Jurkat, Clone E6-1 (cell line): Measurements from ENCODE around the gene DHRS2.

Experiments used
- DNase-seq: peaks from one replicate; pipeline ENCODE4 v3.0.0-alpha.2; 2011; ENCODE audit warnings: low read depth, low spot score
- H3K4me3 ChIP-seq: 2 replicates; pipeline ENCODE4 v1.5.1; 2011; ENCODE audit warnings: mild to moderate bottlenecking, low read length, control low read depth, moderate library complexity

DHRS2 gene

DNA sequence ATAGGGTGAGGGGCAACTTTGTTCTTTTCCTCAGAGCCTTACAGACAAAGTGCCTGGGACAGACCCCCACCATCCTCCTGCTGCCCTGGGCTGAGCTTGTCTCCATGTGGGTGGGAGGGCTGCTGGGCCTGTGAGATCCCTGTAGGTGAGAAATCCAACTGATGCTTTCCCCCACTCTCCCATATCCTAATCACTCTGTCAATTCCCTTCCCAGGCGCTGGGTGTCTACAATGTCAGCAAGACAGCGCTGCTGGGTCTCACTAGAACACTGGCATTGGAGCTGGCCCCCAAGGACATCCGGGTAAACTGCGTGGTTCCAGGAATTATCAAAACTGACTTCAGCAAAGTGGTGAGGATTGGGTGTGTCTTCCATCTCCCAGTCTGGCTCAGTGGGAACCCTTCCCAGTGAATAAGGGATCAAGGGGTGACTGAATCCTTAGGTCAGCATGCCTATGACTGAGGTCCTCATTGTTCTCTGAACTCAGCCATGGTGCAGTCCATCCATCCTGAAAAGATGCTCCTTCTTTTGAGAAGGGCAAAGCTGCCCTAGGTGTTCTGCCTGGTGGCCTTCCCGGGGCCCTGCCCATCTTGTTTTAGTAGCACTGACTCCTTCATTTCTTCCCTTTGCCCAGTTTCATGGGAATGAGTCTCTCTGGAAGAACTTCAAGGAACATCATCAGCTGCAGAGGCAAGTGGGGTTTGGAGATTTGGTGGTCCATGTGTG lies 8.2 kb downstream of the DHRS2 start:
- DNase-seq: no peak
- no peak overlapping the region for H3K4me3 ChIP-seq

DNA sequence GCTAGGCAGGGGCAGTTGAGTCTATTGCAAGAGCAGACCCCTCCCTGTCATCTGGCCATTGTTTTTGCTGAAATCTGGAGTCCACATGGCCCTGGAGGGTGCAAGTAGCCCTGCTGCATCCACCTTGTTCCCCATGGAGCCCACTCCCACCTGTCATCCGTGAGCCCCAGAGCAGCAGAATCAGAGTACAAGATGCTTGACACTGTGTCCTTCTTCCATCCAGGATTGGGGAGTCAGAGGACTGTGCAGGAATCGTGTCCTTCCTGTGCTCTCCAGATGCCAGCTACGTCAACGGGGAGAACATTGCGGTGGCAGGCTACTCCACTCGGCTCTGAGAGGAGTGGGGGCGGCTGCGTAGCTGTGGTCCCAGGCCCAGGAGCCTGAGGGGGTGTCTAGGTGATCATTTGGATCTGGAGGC lies 8.8 kb downstream of the DHRS2 start:
- DNase-seq: no peak
- no peak overlapping the region for H3K4me3 ChIP-seq

DNA sequence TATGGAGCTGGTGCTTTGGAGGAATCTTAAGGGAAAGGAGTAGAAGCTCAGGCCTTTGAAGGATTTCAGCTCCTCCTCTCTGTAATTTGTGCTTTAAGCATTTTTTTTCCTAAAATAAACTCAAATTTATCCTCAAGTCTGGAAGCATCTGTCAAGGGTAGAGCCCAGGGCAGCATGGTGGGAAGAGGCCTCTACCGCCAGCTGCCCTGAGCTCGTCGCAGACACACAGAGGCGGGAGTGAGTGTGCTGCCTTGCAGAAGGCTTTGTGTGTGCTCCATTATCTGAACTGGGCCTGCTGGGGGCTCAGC lies 9.3 kb downstream of the DHRS2 start:
- H3K4me3 ChIP-seq: no peak overlapping the region
- no peak for DNase-seq

DNA sequence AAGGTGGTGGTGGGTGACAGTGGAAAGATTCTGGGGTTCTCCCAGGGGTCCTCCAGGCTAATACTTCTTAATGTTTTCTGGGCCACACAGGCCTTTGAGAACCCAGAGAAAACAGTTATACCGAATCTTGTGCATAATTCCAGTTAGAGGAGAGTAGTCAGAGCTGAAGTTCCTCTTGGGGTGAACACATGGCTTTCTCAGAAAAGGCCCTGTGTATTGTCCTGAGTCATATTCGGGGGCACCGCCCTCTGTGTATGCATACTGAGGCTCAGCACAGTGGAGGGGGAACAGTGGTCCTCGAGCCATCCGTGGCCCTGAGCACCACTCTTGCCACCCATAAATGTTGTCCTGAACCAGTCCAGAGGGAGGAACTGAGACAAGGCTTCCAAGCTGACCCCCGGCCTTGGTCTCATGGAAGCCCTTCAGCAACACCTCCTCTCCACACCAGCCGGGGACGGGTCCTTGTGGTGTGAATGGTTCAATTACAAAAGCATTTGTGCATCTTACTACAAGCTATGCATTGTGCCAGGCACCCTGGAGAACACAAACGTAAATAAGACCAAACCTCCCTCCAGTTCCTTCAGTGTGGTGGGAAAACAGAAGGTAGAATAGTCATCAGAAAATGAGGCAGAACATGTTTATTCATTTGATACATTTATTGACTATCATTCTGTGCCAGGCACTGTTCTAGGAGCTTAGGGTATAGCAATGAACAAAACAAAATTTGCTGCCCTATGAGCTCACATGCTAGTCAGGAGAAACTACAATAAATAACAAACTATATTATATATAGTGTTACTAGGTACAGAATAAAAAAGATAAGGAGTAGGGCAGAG lies 9.9 kb downstream of the DHRS2 start:
- H3K4me3 ChIP-seq: no peak overlapping the region
- DNase-seq: no peak

DNA sequence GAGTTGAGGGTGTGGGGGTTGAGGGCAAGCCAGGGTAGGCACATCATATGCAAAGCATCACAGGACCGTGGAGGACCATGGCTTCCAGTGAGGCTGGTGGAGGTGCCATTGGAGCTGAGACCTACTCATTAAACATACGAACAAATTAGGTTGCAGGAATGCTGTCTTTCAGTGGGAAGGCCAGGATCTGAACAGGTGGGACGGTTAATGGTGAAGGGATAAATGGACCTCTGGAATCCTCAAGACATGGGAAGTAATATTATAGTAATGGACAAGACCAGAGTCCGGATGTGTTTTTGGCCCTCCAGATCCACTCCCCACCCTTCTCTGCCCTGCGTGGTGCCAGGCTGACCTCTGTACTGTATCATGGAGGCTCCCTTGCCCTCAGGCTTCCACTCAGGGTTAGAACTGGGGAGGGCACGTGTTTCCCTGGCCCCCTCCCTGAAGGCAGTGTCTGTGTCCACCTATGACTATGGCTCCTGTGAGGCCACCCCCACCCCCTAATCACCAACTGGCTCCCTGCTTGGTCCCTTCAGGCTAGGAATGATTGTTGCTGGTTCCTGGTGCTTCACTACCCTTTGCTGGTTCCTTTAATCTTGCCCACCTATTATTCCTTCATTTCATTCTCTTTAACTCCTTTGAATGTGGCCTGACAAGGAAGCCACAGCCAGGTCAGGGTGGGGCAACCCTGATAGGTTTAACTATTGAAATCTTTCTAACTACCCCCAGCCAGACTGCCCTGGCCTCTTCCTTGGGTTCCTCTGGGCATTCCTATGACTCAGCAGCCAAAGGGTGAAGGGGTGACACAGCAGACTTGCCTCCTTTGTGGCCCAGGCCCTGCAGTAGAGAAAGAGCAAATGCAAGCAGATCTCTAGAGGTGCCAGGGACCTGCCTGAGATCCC lies 10.7 kb downstream of the DHRS2 start:
- no peak for DNase-seq
- no peak overlapping the region for H3K4me3 ChIP-seq

DNA sequence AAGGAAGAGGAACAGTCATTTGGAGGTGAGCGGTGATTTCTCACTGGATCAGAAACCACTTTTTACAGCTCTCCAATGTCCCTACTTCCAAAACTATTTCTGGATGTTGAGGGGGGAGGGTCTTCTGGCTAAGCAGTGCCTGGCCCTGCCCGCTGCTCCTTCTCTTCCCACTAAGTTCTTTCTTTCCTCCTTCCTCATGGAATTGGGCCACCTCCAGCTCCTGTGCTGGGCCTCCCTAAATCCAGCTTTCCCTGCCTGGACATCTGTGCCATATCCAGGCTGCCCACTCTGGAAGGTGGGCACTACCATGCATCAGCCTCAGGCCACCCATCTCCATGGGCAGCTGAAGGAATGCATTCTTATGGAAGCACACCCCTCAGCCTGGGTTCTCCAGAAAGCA lies 11.5 kb downstream of the DHRS2 start:
- no peak overlapping the region for H3K4me3 ChIP-seq
- no peak for DNase-seq

DNA sequence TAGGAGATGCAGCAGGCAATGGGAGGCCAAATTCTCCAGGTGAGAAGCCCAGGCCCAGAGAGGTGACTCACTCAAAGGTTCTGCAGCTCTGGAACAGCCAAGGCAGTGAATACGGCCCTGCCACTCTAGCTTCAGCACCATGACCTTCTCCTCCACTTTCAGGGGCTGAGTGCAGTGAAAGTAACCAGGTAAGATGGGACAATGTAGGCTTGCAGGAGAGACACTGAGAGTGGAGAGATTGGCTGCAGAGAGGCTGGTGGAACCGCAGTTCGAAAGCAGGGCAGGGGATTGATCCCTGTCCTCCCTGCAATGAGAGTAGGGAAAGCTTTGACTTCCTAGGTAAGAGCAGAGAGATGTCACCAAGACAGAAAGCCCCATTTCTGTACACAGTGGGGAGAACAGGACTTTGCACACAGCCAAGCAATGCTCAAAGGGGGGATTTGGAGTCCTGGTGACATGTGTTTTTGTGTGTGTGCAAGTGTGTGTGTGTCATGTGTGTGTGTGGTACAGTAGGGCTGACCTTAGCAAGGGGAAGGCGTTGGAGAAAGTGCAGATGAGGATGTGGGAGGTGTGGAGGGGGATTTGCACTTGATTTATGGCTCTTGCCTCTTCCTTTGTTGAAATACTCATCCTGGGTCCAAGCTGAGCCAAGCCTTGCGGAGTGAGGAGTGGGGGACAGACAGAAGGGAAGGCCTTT lies 12.7 kb downstream of the DHRS2 start:
- no peak for DNase-seq

DNA sequence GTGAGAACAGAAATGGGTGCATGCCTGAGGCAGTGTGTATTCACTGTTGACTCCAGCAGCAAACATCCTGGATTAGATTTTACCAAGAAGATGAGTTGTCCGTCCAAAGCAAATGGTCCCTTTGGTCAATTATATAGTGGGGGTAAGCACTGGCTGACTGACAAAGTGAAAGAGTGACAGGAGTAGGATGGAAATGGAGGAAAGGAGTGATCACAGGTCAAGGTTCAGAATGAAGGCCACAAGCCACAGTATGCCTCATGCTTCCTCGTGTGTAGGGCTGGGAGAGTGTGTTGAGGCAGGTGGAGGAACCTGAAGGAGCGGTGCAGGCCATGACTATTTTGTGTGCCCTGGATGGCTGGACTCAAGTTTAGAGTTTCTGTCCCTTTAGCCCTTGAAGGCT lies 14.3 kb downstream of the DHRS2 start:
- no peak overlapping the region for H3K4me3 ChIP-seq
- DNase-seq: no peak

More for the DNA sequence above, 12.7 kb downstream of the DHRS2 start:
- no peak overlapping the region for H3K4me3 ChIP-seq

DNA sequence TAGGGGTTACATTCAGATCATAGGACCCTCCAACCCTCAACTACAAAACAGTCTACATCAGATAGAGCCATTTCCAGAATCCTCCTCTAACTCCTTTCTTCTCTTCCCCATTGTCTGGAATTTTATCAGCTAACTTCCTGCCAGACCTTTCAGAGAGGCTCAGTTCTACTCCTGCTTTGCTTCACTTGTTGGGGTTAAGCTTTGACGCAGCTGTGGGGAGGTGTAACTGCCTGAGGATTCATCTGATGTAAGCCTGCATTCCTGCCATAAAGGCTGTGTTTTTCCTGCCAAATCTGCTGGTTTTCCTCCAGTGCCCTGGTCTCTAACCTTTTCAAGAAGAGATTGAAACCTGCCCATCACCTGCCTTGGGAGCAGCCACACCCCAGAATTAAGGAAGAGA lies 16.9 kb downstream of the DHRS2 start:
- H3K4me3 ChIP-seq: no peak overlapping the region
- DNase-seq: no peak

DNA sequence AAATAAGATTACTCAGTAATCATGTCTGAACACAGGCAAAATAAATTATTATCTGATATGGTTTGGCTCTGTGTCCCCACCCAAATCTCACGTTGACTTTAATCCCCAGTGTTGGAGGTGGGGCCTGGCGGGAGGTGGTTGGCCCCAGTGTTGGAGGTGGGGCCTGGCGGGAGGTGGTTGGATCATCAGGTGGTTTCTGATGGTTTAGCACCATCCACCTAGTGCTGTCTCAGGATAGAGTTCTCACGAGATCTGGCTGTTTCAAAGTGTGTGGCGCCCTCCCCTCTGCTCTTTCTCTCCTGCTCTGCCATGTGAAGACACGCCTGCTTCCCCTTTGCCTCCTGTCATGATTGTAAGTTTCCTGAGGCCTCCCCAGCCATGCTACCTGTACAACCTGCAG lies 18.1 kb downstream of the DHRS2 start:
- H3K4me3 ChIP-seq: no peak overlapping the region
- no peak for DNase-seq

DNA sequence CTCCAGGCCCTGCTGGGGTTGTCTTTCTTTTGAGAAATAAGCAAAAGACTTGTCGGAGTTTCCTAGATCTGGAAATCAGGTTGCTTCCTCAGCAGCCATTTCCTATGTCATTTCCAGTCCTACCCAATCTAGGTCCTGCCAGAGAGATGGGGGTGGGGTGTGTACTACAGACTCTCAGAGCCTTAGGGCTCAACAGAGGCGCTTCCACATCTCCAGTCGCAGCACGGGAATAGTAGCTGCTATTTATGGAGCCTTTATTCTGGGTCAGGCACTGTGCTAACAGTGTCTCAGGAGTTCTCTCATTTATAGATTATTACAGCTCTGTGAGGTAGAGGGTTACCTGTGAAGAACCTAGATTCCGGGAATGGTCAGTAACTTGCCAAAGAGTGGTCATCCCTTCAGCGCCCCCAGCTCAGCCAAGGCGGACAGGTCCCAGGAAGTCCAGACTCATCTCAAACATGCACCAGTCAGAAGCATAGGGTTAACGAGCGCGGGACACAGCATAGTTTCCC lies 21.9 kb downstream of the DHRS2 start:
- no peak for DNase-seq
- H3K4me3 ChIP-seq: no peak overlapping the region

DNA sequence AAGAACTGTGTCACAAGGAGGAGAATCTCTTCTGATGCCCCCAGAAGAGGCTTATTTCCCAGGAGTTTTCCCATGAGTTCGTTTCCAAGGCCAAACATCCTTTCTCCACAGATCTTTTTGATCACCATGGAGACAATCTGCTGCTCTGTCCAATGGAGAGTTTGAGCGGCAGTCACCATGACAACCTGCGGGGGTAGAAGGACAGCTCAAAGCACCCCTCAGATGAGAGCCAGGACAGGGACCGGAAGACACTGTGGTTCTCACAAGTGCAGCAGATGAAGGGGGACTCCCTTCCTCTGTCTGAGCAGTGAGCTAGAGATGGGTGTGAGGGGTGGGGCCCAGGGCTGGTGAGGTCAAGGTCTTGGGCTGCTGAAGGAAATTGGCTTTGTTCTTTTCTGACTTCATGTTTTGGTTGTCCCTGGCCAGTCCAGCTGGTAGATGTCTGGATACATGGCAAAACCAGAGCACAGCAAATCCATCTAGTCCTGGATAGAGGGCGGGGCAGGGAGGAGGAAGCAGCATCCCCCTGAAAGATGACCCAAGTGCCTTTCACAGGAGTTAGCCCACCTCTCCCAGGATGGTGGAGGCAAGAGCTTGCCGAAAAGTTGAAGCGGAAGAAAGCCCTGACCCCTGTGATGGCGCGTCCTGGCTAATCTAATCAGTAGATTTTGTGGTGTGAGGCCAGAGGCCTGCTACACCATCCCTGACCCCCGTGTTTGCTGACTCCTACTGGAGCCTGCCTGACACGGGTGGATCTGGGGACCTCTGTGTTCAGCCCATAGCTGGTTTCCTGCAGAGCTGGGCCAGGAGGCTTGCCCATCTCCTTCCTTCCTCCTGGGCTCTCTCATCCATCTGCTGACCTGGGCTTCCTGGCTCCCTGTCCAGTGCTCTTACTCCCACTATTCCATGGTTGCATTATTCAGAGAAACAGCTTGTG lies 24.4 kb downstream of the DHRS2 start:
- no peak overlapping the region for H3K4me3 ChIP-seq
- peak; percentile 3 for DNase-seq

DNA sequence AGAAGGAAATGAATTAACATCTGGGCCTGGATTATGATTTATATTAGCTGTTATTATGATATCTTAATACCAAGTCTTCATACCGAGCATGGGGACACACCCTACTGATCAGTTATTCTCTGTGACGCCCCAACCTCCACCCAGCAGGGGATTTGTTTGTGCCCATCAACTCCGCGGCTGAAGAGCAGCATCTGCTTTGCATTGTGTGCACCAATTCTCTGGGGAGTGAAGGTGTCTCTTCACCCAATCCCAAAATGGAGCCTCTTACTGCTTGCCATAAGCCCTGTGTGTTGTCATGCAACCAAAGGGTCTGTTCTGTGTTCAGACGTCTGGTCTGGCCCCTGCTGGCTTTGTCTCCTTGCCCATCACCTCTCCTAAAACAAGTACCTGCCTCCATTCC lies 25.4 kb downstream of the DHRS2 start:
- no peak for DNase-seq
- no peak overlapping the region for H3K4me3 ChIP-seq

DNA sequence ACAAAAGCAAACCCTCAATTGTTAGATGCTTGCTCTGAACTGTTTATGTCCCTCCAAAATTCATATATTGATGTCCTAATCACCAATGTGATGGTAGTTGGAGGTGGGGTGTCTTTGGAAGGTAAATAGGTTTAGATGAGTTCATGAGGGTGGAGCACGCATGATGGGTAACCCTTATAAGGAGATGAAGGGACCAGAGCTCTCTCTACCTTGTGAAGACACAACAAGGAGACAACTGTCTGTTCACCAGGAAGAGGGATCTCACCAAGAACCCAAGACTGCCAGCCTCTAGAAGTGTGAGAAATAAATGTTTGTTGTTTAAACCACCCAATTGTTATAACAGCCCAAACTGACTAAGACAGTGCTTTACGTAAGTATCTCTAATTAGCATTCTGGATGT lies 27.0 kb downstream of the DHRS2 start:
- no peak for DNase-seq
- no peak overlapping the region for H3K4me3 ChIP-seq

DNA sequence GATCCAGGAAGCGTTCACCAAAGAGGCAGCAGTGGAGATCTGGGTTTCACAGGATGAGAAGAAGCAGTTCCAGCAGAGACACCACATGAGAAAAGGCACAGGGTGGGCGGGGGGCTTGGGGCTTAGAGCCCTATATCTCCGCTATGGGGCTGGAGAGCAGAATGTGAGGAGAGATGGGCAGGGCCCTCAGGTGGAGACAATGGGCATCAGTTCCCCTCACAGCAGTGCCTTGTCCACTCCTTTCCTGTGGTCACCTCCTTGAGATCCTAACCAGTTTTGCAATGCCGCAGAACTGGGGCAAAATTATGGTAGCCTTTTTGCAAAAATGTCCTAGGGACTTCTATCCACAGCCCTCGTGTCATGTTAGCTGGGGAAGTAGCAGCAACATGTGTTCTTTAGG lies 27.5 kb downstream of the DHRS2 start:
- H3K4me3 ChIP-seq: no peak overlapping the region

DNA sequence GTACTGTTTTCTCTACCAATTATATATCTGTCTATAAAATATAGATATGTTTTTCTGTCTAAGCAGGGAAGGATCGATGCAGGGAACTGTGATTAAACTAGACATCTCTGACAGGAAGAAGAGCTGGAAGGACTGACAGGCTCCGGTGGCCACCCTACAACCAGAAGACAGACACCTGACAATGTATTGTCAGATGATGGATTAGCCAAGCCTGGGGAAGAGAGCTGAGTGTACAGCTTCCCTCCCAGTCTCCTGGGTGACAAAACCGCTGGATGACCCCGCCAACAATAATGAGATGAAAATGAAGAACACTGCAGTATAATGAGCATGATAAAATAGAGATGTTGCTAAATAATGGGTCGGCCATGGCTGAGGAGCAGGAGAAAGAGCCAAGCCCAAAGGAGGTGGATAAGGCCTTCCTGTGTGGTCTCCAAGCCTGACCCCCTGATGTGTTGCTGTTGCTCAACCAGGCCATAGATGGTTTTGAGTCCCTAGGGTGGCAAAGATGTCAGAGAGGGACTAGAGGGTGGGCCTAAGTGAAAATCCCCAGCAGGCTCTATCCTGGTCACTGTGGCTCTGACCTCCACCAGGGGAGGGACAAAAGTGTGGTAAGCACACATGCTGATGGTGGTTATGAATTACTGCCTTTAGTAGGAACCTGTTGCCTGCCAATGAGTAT lies 28.2 kb downstream of the DHRS2 start:
- no peak for DNase-seq
- H3K4me3 ChIP-seq: no peak overlapping the region

More for the DNA sequence above, 27.5 kb downstream of the DHRS2 start:
- DNase-seq: no peak

DNA sequence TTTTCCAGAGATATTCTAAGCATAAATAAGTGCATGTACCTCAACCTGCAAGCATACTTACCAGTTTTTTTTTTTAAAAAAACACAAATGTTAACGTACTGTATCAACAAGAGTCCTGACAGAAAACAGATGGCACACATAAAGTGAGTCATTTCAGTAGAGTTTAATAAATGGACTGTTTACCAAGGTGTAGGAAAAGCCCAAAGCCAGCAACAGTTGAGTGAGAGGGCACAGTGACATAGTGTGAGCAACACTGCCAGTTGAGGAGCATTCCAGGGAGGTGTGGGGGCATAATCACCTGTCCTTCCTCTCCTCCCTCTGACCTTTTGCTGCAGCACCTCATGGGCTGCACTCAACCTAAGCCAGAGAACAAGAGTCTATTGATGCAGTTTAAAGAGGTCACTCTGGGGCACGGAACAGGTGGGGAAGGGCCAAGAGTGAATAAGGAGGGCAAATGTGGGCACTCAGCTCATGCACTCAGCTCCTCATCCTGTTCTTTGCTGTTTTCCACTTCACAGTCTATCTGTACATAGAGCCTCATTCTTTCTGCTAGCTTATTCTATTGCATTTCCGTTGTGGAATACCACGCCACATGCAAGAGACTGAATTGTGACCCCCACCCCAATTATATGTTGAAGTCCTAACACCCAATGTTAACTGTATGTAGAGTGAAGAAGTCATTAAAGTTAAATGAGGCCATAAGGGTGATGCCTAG lies 29.3 kb downstream of the DHRS2 start:
- no peak for DNase-seq
- H3K4me3 ChIP-seq: no peak overlapping the region
